ENCODE measurements around the gene TMEM9. TPM values are rescaled to one million over a fixed set of nuclear protein-coding genes. Genes with fewer than 3 reads are reported as not detected.
A peak's percentile ranks its signal among the peaks of the same experiment; 100 is the strongest.

TMEM9 gene
- total RNA-seq, 4 donors from 2014 or later, result 73.6 to 163 (median 117) TPM

GRCh38 chr1:201125800-201126199 lies 28.5 kb downstream of the TMEM9 start:
- Histone ChIP-seq H3K9me3 (no peaks in the 10 kb centered on the region), H3K4me3 (no peak overlapping the region), H3K27me3 (no peaks in the 10 kb centered on the region), H3K4me1 (peaks cover 0 to 8% of the 10 kb centered on the region in 2 donors), H3K36me3 (no peaks in the 10 kb centered on the region), H3K27ac (peak overlapping the region; percentile 32 to 66)
- intact Hi-C loops (cut with DNase I; ENCODE audit: low total_unique reads), result no loop called here
- DNase-seq, result peak; percentile 42 to 62
- TF ChIP-seq CTCF (IDR thresholded peaks at IDR 0.05), result no peak
- no peak for TF ChIP-seq POLR2A (IDR thresholded peaks at IDR 0.05)

- DNase-seq, result no peak
- Histone ChIP-seq H3K36me3 (no peaks in the 10 kb centered on the region), H3K27ac (peak overlapping the region; percentile 18 to 66), H3K27me3 (no peaks in the 10 kb centered on the region), H3K4me1 (peaks cover 0 to 8% of the 10 kb centered on the region in 2 donors), H3K9me3 (no peaks in the 10 kb centered on the region), H3K4me3 (no peak overlapping the region)
- TF ChIP-seq CTCF (IDR thresholded peaks at IDR 0.05) (no peak), POLR2A (IDR thresholded peaks at IDR 0.05) (no peak)
- intact Hi-C loops (cut with DNase I; ENCODE audit: low total_unique reads), result no loop called here
Measured at GRCh38 chr1:201125019-201125418, 29.3 kb downstream of the TMEM9 start.

GRCh38 chr1:201123866-201124265 lies 30.4 kb downstream of the TMEM9 start:
- no peak for DNase-seq
- TF ChIP-seq CTCF (IDR thresholded peaks at IDR 0.05), result no peak
- no peak for TF ChIP-seq POLR2A (IDR thresholded peaks at IDR 0.05)
- Histone ChIP-seq H3K4me1 (peaks cover 0 to 8% of the 10 kb centered on the region in 2 donors), H3K4me3 (no peak overlapping the region), H3K27ac (no peak overlapping the region), H3K9me3 (no peaks in the 10 kb centered on the region), H3K27me3 (no peaks in the 10 kb centered on the region), H3K36me3 (no peaks in the 10 kb centered on the region)
- intact Hi-C loops (cut with DNase I; ENCODE audit: low total_unique reads), result no loop called here

GRCh38 chr1:201122321-201122957 lies 31.8 kb downstream of the TMEM9 start:
- H3K4me3 ChIP-seq, result no peak overlapping the region
- H3K36me3 ChIP-seq, result no peaks in the 10 kb centered on the region
- H3K27me3 ChIP-seq, result no peaks in the 10 kb centered on the region
- intact Hi-C loops (cut with DNase I; ENCODE audit: low total_unique reads), result no loop called here
- no peak for TF ChIP-seq POLR2A (IDR thresholded peaks at IDR 0.05)
- no peak for TF ChIP-seq CTCF (IDR thresholded peaks at IDR 0.05)
- no peaks in the 10 kb centered on the region for H3K9me3 ChIP-seq
- peaks cover 0 to 8% of the 10 kb centered on the region in 2 donors for H3K4me1 ChIP-seq
- DNase-seq, result no peak
- no peak overlapping the region for H3K27ac ChIP-seq

- Histone ChIP-seq H3K4me1 (no peaks in the 10 kb centered on the region), H3K27me3 (no peaks in the 10 kb centered on the region), H3K9me3 (no peaks in the 10 kb centered on the region), H3K4me3 (no peak overlapping the region), H3K36me3 (no peaks in the 10 kb centered on the region), H3K27ac (no peak overlapping the region)
- intact Hi-C loops (cut with DNase I; ENCODE audit: low total_unique reads), result no loop called here
- DNase-seq, result no peak
- TF ChIP-seq POLR2A (IDR thresholded peaks at IDR 0.05) (no peak), CTCF (IDR thresholded peaks at IDR 0.05) (peak in 3 of 4 experiments; percentile 10 to 16 (median 14))
Measured at GRCh38 chr1:201119206-201120197, 34.8 kb downstream of the TMEM9 start.
